Sigmoid colon (tissue), 4 donors: ENCODE measurements around the gene RRM2.

Experiments
- CTCF ChIP-seq, 4 experiments: fragments of 450-650 bp in 3 of 4; fragments of 200-600 bp in 1 of 4; IDR thresholded peaks; one replicate each; pipeline ENCODE4 v1.5.1; 2016 to 2019; ENCODE audit warnings: antibody characterized with exemption in 4 of 4, mild to moderate bottlenecking in 3 of 4, moderate library complexity in 2 of 4
- EP300 ChIP-seq, 4 donors: sonication (generic); formaldehyde crosslinking; IDR thresholded peaks; one replicate each; pipeline ENCODE4 v1.6.1; 2017; ENCODE audit warnings: antibody characterized with exemption in 4 of 4
- POLR2A ChIP-seq, 2 donors: fragments of 450-650 bp; IDR thresholded peaks; one replicate each; pipeline ENCODE4 v1.6.1; 2016; ENCODE audit warnings: antibody characterized with exemption in 2 of 2, mild to moderate bottlenecking in 2 of 2, moderate library complexity in 2 of 2
- POLR2AphosphoS5 ChIP-seq, 4 donors: sonication (generic); formaldehyde crosslinking; IDR thresholded peaks; one replicate each; pipeline ENCODE4 v1.6.1; 2017; ENCODE audit warnings: antibody characterized with exemption in 4 of 4

GRCh38 chr2:10124538-10125045 lies 2.1 kb downstream of the RRM2 start:
- TF ChIP-seq CTCF (IDR thresholded peaks at IDR 0.05): peak; percentile 26 to 67 (median 47)
- TF ChIP-seq EP300 (IDR thresholded peaks at IDR 0.05): no peak
- TF ChIP-seq POLR2A (IDR thresholded peaks at IDR 0.05): no peak
- no peak for TF ChIP-seq POLR2AphosphoS5 (IDR thresholded peaks at IDR 0.05)
